HL-60/S4 treated with phorbol 12-myristate 13-acetate at 8.2 ng/mL for 4 days and 3 days (cell line): Measurements from ENCODE around the gene PDCD10.

Source experiments
- in situ Hi-C: fragments of 300-500 bp; cut with MboI; formaldehyde crosslinking; loops from 2 replicates; pipeline ENCODE4 v1.15.0; 2022; ENCODE audit warnings: low sequenced_read_pairs

The PDCD10 gene

DNA sequence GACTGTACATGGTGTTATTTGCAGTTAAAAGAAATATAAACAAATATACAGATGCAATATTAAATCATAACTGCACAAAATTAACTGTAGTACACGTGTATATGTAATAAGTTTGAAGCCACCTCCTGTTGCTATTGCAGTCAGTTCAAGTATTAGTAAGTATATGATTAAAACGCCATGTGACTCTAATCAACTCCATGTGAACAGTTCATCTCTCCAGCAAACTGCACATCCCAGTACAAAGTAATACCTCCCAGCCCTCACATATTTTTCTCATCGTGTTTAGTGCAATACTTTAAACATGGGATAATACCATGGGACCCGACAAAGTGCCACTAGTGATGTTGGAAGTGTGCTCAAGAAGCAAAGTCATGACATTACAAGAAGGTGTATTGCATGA, 34.6 kb downstream of the PDCD10 start:
- in situ Hi-C loops: loop anchor here (25.0 kb wide), 1 partner anchor 337 kb away; no protein-coding TSS in a partner anchor

DNA sequence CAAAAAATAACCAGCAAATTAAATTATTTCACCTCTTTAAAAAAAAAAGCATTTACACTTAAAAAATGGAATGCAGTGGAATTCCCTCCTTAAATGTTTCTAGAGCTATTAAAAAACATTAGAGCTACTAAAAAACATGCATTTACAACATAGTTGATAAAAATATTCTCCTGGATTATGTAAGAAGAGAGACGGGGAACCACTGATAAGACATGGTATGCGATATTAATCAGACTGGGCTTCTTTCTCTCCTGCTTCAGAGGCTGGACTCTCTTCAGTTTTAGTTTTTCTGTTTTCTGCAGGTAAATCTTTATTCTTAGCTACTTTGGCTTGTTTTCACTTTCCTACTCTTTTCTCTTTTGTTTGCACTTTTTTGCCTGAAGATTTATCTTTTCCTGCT, 40.6 kb downstream of the PDCD10 start:
- in situ Hi-C loops: no loop called here

GRCh38 chr3:167691366-167691765, 43.3 kb downstream of the PDCD10 start:
- in situ Hi-C loops: no loop called here

GRCh38 chr3:167684388-167684993, 50.2 kb downstream of the PDCD10 start:
- in situ Hi-C loops: no loop called here

GRCh38 chr3:167679526-167679925, 55.2 kb downstream of the PDCD10 start:
- in situ Hi-C loops: no loop called here

DNA sequence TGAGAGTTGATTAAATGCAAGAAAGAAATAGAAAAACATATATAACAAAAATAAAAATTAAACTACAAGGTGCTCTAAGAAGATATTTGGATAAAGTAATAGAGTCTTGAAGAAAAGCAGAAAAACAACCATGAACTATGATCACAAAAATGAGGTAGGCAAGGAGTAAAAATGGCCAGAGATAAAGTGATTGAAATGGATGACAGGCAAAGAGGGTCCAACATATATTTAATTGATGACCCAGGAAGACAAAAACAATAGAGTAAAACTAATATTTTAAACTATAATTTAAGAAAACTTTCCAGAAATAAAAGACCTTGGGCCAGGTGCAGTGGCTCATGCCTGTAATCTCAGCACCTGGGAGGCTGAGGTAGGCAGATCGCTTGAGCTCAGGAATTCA, 58.8 kb downstream of the PDCD10 start:
- in situ Hi-C loops: no loop called here

DNA sequence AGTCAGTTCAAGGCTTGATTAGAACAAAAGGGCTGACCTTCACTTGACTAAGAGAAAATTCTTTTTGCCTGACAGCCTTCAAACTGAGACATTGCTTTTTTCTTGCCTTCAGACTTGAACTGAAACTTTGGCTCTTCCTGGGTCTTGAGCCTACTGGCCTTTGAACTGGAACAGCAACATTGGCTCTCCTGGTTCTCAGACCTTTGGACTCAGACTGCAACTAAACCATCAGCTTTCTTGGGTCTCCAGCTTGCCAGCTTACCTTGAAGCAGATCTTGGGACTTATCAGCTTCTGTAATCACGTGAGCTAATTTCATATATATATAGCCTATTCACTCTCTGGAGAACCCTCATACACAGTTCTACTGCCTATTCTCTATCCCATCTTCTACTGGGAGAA, 61.5 kb downstream of the PDCD10 start:
- in situ Hi-C loops: no loop called here

DNA sequence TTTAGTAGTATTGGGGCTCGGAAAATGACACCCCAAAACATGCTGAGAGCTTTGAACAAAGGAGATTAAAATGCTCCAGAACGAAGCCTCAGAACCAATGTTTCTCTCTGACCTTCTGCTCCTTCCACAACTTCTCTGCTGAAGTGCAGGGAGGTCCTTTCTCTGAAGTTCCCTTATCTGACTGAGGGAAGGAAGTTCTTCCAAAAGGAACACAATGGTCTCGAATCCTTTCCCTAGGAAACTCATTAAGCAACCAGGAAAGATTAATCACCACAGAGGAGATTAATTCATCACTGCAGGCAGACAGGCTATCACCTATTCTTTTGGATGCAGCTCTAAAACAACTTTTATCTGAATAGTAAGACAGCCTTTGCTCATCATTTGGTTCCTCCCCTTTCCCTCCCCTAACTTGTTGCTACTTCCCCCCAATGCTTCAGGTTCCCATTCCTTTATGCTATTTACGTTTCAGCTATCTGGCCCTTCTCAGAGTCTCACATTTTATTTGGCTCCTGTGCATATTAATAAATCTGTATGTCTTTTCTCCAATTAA, 62.7 kb downstream of the PDCD10 start:
- in situ Hi-C loops: no loop called here

DNA sequence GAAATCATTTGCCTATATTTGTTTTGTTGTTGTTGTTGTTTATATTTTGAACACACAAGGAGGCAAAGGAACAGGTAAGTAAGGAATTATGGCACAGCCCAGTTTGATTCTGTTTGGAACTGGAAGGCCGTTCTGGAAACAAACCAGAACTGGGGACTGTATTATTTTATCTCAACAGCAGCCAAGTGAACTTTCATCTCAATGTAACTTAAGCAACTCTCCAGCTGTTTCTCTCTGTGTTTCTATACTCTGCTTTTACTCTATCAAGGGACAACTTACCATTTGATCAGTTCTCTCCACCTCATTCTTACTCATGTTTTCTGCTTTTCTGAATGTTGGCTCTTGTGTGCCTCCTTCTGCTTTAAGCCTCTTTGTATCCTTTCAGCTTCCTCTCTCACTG, 65.0 kb downstream of the PDCD10 start:
- in situ Hi-C loops: no loop called here

- in situ Hi-C loops: no loop called here
These were observed 66.0 kb downstream of the PDCD10 start for GRCh38 chr3:167668651-167669050.

DNA sequence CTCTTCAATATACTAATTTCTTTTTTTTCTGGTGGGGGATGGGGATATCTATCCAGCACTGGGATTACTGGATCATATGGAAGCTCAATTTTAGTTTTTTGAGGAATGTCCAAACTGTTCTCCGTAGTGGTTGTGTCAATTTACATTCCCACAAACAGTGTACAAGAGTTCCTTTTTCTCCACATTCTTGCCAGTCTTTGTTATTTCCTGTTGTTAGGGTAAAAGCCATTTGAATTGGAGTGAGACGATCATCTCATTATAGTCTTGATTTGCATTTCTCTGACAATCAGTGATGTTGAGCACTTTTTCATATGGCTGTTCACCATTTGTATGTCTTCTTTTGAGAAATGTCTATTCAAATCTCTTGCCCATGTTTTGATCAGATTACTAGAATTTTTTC, 68.1 kb downstream of the PDCD10 start:
- in situ Hi-C loops: no loop called here

- in situ Hi-C loops: no loop called here
These were observed 71.7 kb downstream of the PDCD10 start for GRCh38 chr3:167662919-167663400.

DNA sequence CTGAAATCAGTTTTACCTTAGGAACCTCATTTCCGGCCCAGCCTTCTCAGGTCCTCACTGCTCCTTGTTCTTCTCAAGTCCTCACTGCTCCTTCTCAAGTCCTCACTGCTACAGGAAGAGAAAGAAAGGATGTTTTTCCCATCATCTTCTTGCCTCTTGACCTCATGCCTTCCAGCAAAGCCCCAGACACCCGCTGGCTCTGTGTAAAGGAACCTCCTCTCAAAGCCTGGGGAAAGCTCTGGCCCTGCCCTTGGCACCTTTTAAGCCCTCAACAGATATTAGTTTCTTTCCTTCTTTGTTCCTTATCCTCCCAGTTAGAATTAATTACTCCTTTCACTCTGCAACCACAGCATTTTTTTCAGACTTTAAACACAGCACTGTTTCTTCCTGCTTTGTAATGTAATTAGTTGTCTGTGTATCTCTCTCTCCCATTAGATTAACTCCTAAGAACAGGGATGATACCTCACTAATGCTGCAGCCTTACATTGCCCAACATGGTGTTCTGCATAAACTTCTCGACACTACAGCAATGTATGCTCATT, 76.9 kb downstream of the PDCD10 start:
- in situ Hi-C loops: no loop called here

- in situ Hi-C loops: no loop called here
These were observed 77.9 kb downstream of the PDCD10 start for GRCh38 chr3:167656821-167657220.

DNA sequence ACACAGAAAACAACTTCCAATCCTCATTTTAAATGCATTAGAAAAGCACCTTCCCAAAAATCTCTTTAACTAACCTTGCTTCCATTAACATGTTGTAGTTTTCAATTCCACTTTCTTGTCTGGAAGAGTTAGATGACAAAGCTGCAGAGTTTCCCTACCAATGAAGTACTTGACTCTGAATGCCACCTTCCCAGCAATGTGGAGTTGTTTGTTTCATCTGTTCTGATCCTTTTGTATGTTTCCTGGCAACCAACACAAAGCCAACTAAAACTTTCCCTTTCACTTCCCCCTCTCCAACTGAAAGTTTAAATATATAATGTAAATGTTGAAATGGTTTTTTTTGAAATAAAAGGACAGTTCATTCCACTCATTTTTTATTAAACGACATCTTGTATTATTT, 80.9 kb downstream of the PDCD10 start, which contains the start of gene WDR49:
WDR49 (minus strand) TSS at position 183 of the 400 bp plus-strand sequence. CDS start 517 bp downstream, outside the sequence.
- in situ Hi-C loops: no loop called here

DNA sequence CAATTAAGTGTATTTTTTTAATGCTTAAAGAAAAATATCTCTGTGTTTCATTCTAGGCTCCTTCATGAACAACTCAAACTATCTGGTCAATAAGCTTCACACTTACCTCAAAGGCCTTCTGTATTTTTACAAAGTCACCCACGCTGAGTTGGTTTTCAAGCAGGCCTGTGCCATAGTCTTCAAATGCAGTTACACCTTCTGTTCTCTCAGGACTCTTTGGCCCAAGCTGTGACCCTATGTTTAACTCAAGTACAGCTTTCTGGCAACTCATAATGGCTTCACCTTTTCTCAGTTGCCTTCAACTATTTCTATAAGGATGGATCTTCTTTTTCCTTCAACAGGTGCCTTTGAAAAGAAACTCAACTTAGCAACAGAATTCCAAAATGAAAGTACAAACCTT, 81.5 kb downstream of the PDCD10 start:
- in situ Hi-C loops: no loop called here

DNA sequence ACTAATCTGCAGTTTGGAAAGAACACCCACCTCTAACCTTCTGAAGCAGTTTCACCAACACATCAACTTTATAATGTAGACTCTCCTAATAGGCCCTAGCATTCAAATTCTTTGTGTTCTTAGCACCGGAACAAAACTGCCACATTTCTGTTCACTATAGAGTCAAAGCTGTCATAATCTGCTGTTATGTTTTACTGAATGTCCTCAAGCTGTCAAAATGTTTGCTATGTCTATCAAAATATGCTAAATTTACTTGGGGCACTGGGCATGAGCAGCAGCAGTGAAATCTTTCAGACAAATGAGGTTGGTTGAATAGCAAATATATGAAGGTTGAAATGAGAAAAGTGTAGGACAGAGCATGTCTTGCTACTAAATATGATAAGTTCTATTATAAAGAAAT, 82.9 kb downstream of the PDCD10 start:
- in situ Hi-C loops: no loop called here

- in situ Hi-C loops: no loop called here
These were observed 84.2 kb downstream of the PDCD10 start for GRCh38 chr3:167650459-167650858.

DNA sequence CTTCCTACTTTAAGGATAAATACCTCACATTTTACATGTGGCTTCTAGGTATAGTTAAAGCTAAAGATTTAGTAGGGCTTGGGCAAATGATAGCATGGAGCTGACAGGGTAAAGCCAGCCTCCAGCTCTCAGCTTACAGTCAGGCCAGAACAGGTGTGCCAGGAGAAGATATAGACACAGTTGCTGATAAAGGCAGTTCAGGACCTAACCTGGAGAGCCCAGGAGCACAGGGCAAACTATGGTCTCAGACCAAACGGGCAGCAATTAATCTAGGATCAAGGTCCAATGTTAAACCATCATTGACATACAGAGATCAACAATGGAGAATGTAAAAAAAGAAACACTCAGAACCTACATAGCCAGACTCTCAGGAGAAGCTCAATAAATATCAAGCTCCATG, 84.9 kb downstream of the PDCD10 start:
- in situ Hi-C loops: no loop called here

GRCh38 chr3:167644611-167645010, 90.1 kb downstream of the PDCD10 start:
- in situ Hi-C loops: no loop called here
